Liver (tissue), 3 donors: ENCODE results near the gene MYO3B.

ENCODE experiments used
- EGR1 ChIP-seq, 2 donors: IDR thresholded peaks; 2 replicates each; pipeline ENCODE4 v1.6.1; 2016 to 2018; ENCODE audit warnings: antibody characterized with exemption in 2 of 2, low read depth in 2 of 2
- GABPA ChIP-seq, 2 donors: IDR thresholded peaks in 1 of 2; conservative IDR thresholded peaks in 1 of 2; 2 replicates each; pipeline ENCODE4 v1.6.1; 2016; ENCODE audit warnings: antibody characterized with exemption in 2 of 2, mild to moderate bottlenecking in 1 of 2, moderate library complexity in 1 of 2
- HNF4G ChIP-seq: IDR thresholded peaks from 2 replicates; pipeline ENCODE4 v1.6.1; 2016; ENCODE audit warnings: antibody characterized with exemption
- JUND ChIP-seq, 2 donors: IDR thresholded peaks; 2 replicates each; pipeline ENCODE4 v1.6.1; 2016; ENCODE audit warnings: antibody characterized with exemption in 2 of 2
- RAD21 ChIP-seq, 2 donors: IDR thresholded peaks; 2 replicates each; pipeline ENCODE4 v1.6.1; 2016; ENCODE audit warnings: antibody characterized with exemption in 2 of 2, mild to moderate bottlenecking in 2 of 2
- RXRA ChIP-seq, 2 donors: IDR thresholded peaks; 2 replicates each; pipeline ENCODE4 v1.6.1; 2017 to 2018; ENCODE audit warnings: antibody characterized with exemption in 2 of 2, mild to moderate bottlenecking in 1 of 2
- SP1 ChIP-seq: IDR thresholded peaks from 2 replicates; pipeline ENCODE4 v1.6.1; 2018; ENCODE audit warnings: antibody characterized with exemption, mild to moderate bottlenecking
- TAF1 ChIP-seq: conservative IDR thresholded peaks from 2 replicates; pipeline ENCODE4 v1.6.1; 2016; ENCODE audit warnings: antibody characterized with exemption, mild to moderate bottlenecking
- YY1 ChIP-seq: IDR thresholded peaks from 2 replicates; pipeline ENCODE4 v1.6.1; 2016; ENCODE audit warnings: antibody characterized with exemption, mild to moderate bottlenecking
- TF ChIP-seq, protein P1 (sequence below): IDR thresholded peaks from 2 replicates; pipeline ENCODE4 v1.6.1; 2016; ENCODE audit warnings: antibody characterized with exemption
- TF ChIP-seq, protein P2 (sequence below): fragments of 150-350 bp; IDR thresholded peaks from 2 replicates; pipeline ENCODE4 v1.5.1; 2017; ENCODE audit warnings: improper control_type of control experiment, low read depth, low read length; ENCODE audit not compliant: missing input control
- TF ChIP-seq, protein P3 (sequence below): IDR thresholded peaks from 2 replicates; pipeline ENCODE4 v1.6.1; 2016; ENCODE audit warnings: antibody characterized with exemption
- TF ChIP-seq, protein P4 (sequence below): IDR thresholded peaks from 2 replicates; pipeline ENCODE4 v1.6.1; 2016; ENCODE audit warnings: antibody characterized with exemption, mild to moderate bottlenecking
- donor health status: healthy.
- donor health status: healthy.

DNA sequence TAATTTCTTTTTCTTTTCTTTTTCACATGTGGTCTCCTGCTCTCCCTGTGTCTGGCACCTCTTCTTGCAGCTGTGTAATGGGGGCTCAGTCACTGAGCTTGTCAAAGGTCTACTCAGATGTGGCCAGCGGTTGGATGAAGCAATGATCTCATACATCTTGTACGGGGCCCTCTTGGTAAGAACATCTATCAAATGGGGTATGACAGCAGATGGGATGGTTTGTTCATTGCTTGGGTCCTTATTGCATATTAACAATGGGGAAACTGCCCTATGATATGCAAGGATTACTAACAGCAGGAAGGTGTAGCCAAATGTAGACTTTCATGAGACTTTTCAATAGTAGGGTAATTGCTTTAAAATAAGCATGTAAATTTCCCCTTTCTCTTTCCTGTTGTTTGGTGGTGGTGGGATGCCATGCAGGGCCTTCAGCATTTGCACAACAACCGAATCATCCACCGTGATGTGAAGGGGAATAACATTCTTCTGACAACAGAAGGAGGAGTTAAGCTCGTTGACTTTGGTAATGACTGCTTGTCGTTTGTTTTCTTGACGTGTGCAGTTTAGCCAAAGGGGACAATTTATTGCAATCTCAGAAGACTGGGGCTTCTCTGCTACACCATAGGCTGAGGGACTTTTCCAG, 36.5 kb downstream of the MYO3B start:
- TF ChIP-seq, protein P1, sequence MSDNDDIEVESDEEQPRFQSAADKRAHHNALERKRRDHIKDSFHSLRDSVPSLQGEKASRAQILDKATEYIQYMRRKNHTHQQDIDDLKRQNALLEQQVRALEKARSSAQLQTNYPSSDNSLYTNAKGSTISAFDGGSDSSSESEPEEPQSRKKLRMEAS: no peak
- TF ChIP-seq, protein P2, sequence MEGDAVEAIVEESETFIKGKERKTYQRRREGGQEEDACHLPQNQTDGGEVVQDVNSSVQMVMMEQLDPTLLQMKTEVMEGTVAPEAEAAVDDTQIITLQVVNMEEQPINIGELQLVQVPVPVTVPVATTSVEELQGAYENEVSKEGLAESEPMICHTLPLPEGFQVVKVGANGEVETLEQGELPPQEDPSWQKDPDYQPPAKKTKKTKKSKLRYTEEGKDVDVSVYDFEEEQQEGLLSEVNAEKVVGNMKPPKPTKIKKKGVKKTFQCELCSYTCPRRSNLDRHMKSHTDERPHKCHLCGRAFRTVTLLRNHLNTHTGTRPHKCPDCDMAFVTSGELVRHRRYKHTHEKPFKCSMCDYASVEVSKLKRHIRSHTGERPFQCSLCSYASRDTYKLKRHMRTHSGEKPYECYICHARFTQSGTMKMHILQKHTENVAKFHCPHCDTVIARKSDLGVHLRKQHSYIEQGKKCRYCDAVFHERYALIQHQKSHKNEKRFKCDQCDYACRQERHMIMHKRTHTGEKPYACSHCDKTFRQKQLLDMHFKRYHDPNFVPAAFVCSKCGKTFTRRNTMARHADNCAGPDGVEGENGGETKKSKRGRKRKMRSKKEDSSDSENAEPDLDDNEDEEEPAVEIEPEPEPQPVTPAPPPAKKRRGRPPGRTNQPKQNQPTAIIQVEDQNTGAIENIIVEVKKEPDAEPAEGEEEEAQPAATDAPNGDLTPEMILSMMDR: no peak
- no peak for TF ChIP-seq TAF1
- no peak for TF ChIP-seq SP1
- TF ChIP-seq EGR1 (IDR thresholded peaks at IDR 0.05; ENCODE audit: low read depth in 2 of 2): no peak
- TF ChIP-seq RAD21 (IDR thresholded peaks at IDR 0.05): no peak
- no peak for TF ChIP-seq GABPA (IDR thresholded peaks at IDR 0.05 in 1 of 2, conservative IDR thresholded peaks at IDR 0.05 in 1 of 2)
- no peak for TF ChIP-seq YY1
- TF ChIP-seq, protein P3, sequence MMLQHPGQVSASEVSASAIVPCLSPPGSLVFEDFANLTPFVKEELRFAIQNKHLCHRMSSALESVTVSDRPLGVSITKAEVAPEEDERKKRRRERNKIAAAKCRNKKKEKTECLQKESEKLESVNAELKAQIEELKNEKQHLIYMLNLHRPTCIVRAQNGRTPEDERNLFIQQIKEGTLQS: no peak
- TF ChIP-seq RXRA (IDR thresholded peaks at IDR 0.05): no peak
- no peak for TF ChIP-seq JUND (IDR thresholded peaks at IDR 0.05)
- TF ChIP-seq HNF4G: no peak
- TF ChIP-seq, protein P4, sequence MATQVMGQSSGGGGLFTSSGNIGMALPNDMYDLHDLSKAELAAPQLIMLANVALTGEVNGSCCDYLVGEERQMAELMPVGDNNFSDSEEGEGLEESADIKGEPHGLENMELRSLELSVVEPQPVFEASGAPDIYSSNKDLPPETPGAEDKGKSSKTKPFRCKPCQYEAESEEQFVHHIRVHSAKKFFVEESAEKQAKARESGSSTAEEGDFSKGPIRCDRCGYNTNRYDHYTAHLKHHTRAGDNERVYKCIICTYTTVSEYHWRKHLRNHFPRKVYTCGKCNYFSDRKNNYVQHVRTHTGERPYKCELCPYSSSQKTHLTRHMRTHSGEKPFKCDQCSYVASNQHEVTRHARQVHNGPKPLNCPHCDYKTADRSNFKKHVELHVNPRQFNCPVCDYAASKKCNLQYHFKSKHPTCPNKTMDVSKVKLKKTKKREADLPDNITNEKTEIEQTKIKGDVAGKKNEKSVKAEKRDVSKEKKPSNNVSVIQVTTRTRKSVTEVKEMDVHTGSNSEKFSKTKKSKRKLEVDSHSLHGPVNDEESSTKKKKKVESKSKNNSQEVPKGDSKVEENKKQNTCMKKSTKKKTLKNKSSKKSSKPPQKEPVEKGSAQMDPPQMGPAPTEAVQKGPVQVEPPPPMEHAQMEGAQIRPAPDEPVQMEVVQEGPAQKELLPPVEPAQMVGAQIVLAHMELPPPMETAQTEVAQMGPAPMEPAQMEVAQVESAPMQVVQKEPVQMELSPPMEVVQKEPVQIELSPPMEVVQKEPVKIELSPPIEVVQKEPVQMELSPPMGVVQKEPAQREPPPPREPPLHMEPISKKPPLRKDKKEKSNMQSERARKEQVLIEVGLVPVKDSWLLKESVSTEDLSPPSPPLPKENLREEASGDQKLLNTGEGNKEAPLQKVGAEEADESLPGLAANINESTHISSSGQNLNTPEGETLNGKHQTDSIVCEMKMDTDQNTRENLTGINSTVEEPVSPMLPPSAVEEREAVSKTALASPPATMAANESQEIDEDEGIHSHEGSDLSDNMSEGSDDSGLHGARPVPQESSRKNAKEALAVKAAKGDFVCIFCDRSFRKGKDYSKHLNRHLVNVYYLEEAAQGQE: no peak
